ENCODE measurements around the gene DNAH14. TPM values are rescaled to one million over a fixed set of nuclear protein-coding genes. Genes with fewer than 3 reads are reported as not detected.
A peak's percentile ranks its signal among the peaks of the same experiment; 100 is the strongest.

DNAH14 gene
- total RNA-seq, 1 experiment from 2014 or later = 39.7 TPM

GRCh38 chr1:225431081-225431863 is 501.8 kb downstream of the DNAH14 start:
- H2BK15ac ChIP-seq (ENCODE audit: low read depth, low read length) = no peak overlapping the region
- H3K27me3 ChIP-seq (ENCODE audit: insufficient read depth, low read length) = no peaks in the 10 kb centered on the region
- H4K91ac ChIP-seq (ENCODE audit: insufficient read length, low read depth, low read length) = no peak overlapping the region
- H4K20me1 ChIP-seq (ENCODE audit: control insufficient read depth, insufficient read depth, insufficient read length) = no peaks in the 10 kb centered on the region
- no peak for DNase-seq
- no peak overlapping the region for H2AFZ ChIP-seq (ENCODE audit: low read length)
- no peak overlapping the region for H3T11ph ChIP-seq (ENCODE audit: low read length)
- no peak overlapping the region for H3K9ac ChIP-seq (ENCODE audit: extremely low read depth, insufficient read length, low read length)
- no peak overlapping the region for H3K18ac ChIP-seq (ENCODE audit: insufficient read length, low read depth, low read length)
- H3K4ac ChIP-seq (ENCODE audit: low read depth, low read length) = no peak overlapping the region
- no peaks in the 10 kb centered on the region for H3K79me1 ChIP-seq (ENCODE audit: insufficient read depth, low read depth, low read length, poor library complexity, severe bottlenecking)
- no peak overlapping the region for H4K5ac ChIP-seq (ENCODE audit: insufficient read length, low read depth, low read length)
- Mint-ChIP-seq H3K4me3 (peak overlapping the region in 1 of 2 experiments; percentile 29; a peak in 1 of 5 replicates), H3K4me1 (peaks cover 20 to 22% of the 10 kb centered on the region in 2 experiments), H3K27me3 (ENCODE audit: low read depth) (peaks cover 25% of the 10 kb centered on the region), H3K9me3 (peaks cover 16 to 17% of the 10 kb centered on the region in 2 experiments), H3K36me3 (ENCODE audit: insufficient read depth in 1 of 3, low read depth in 3 of 3) (peaks cover 2 to 10% (median 5%) of the 10 kb centered on the region in 3 experiments; a peak in 6 of 7 replicates), H3K27ac (peak overlapping the region in 1 of 3 experiments; percentile 31; a peak in 1 of 7 replicates)
- WGBS (ENCODE audit: extremely low coverage, insufficient read length, low lambda C conversion rate) = no CpG with 5 or more reads among the region's 36 CpGs
- peaks cover 16% of the 10 kb centered on the region for H3K23me2 ChIP-seq (ENCODE audit: insufficient read length, low read depth, low read length, poor library complexity, severe bottlenecking)
- H3K4me1 ChIP-seq (ENCODE audit: insufficient read depth, low read length) = no peaks in the 10 kb centered on the region
- H4K8ac ChIP-seq (replicated peaks; ENCODE audit: insufficient read length, low read depth, low read length) = no peak overlapping the region
- H2BK20ac ChIP-seq (ENCODE audit: low read depth, low read length, poor library complexity, severe bottlenecking) = no peak overlapping the region
- no peak overlapping the region for H2BK120ac ChIP-seq (ENCODE audit: low read depth, low read length, poor library complexity, severe bottlenecking)
- no peak overlapping the region for H3K4me2 ChIP-seq (ENCODE audit: insufficient read depth, insufficient read length, low read length)
- no peak overlapping the region for H2BK12ac ChIP-seq (ENCODE audit: insufficient read length, low read depth, low read length)
- no peak overlapping the region for H3K14ac ChIP-seq (ENCODE audit: insufficient read depth, low read length)
- no peak overlapping the region for H3K23ac ChIP-seq (ENCODE audit: insufficient read length, low read depth, low read length)
- H3K9me3 ChIP-seq (ENCODE audit: control insufficient read depth, low read depth, low read length) = no peaks in the 10 kb centered on the region
- H3K79me2 ChIP-seq (ENCODE audit: insufficient read depth, low read length) = peaks cover 7% of the 10 kb centered on the region; the same call in 1 of the 2 replicates
- H3K56ac ChIP-seq (ENCODE audit: insufficient read length, low read depth, low read length) = no peak overlapping the region
- H2BK5ac ChIP-seq (ENCODE audit: insufficient read length, low read length) = no peak overlapping the region
- TF ChIP-seq, protein P1, sequence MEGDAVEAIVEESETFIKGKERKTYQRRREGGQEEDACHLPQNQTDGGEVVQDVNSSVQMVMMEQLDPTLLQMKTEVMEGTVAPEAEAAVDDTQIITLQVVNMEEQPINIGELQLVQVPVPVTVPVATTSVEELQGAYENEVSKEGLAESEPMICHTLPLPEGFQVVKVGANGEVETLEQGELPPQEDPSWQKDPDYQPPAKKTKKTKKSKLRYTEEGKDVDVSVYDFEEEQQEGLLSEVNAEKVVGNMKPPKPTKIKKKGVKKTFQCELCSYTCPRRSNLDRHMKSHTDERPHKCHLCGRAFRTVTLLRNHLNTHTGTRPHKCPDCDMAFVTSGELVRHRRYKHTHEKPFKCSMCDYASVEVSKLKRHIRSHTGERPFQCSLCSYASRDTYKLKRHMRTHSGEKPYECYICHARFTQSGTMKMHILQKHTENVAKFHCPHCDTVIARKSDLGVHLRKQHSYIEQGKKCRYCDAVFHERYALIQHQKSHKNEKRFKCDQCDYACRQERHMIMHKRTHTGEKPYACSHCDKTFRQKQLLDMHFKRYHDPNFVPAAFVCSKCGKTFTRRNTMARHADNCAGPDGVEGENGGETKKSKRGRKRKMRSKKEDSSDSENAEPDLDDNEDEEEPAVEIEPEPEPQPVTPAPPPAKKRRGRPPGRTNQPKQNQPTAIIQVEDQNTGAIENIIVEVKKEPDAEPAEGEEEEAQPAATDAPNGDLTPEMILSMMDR (conservative IDR thresholded peaks at IDR 0.05) = no peak
- no peak overlapping the region for H3K27ac ChIP-seq (ENCODE audit: insufficient read length, low read depth, low read length)
- H2AK5ac ChIP-seq (ENCODE audit: insufficient read length, low read length) = no peak overlapping the region
